ENCODE data around the gene CNMD.

- TF ChIP-seq BRCA1 (IDR thresholded peaks at IDR 0.05; ENCODE audit: low read depth, low read length): no peak
- no peak for TF ChIP-seq POLR2A (IDR thresholded peaks at IDR 0.05; ENCODE audit: control extremely low read depth in 1 of 2, low read depth in 2 of 2, low read length in 2 of 2)
- TF ChIP-seq CREB1 (IDR thresholded peaks at IDR 0.05): no peak
- no peak for TF ChIP-seq CTCF (IDR thresholded peaks at IDR 0.05; ENCODE audit: control extremely low read depth in 1 of 3, insufficient read depth in 1 of 3, low read depth in 1 of 3, low read length in 3 of 3)
- TF ChIP-seq POLR2AphosphoS5 (IDR thresholded peaks at IDR 0.05; ENCODE audit: low read depth, low read length): no peak
Measured at GRCh38 chr13:52664272-52664671, 75.3 kb downstream of the CNMD start.

Measured in H1 (cell line).